HG03097 (cell line): ENCODE results near the gene SORL1-AS1.
A peak's percentile ranks its signal among the peaks of the same experiment; 100 is the strongest.

ENCODE experiments used
- ATAC-seq: cut with Tn5 transposase; IDR thresholded peaks from one replicate; pipeline ENCODE4 v1.9.1; 2021; ENCODE audit not compliant: unreplicated experiment, low FRiP score

Gene SORL1-AS1

GRCh38 chr11:121476379-121477032, 23.7 kb upstream of the SORL1-AS1 start:
- ATAC-seq: no peak

DNA sequence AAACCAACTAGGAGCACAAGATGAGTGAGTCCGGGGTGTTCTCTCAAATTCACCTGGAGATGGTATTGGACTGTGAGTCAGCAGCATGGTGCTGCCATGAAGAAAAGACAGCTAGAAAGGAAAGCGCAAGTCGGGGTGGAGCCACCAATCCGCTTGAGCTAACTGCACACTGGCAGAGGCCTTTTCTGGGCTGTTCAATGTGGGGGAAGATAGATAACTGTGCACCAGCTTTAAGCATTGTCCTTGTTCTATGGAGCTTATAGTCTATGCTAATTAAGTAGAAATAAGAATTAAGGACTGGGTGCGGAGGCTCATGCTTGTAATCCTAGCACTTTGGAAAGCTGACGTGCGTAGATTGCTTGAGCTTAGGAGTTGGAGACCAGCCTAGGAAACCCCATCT, 21.9 kb upstream of the SORL1-AS1 start:
- ATAC-seq: no peak

DNA sequence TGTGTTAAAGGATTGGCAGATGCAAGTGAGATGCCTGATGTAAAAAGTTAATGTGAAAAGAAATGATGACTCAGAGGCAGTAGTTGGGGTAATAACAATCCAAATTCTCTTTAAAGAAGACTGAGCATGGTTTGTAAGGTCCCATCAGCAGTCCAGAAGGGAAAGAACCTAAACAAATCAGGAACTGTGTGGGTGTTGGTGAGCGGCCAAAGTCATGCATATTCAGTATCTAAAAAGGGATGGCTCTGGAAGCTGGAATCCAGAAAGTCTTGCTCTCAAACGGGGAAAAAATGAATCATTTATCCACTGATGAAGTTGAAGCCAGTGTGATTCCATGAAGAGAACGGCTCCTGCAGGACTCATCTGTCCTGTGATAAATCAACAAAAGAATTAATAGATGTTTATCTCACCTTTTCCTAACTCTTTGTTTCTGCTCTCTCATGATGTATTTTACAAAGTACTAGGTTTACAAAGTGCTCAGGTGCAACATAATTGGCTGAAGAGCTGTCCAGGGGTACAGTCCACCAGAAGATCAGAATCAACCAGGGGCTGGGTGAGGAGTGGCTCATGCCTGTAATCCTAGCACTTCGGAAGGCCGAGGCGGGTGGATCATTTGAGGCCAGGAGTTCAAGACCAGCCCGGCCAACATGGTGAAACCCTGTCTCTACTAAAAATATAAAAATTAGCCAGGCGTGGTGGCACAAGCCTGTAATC, 20.5 kb upstream of the SORL1-AS1 start:
- no peak for ATAC-seq

DNA sequence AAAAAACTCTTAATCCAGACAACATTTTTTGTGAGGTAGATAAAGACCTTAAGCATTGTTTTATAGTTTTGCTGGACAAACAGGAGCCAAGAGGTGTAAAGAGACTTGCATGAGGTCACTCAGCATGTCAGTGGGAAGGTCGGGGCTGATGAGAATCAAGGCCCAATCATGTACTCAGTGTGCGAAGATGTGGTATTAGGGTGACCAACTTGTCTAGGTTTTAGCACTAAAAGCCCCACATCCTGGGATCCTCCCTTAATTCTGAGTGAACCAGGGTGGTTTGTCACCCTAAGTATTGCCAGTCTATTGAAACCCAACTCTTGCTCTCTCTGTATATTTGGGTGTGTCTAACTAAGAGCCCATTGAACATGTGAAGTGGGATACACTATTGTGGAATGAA, 19.5 kb upstream of the SORL1-AS1 start:
- ATAC-seq: no peak

DNA sequence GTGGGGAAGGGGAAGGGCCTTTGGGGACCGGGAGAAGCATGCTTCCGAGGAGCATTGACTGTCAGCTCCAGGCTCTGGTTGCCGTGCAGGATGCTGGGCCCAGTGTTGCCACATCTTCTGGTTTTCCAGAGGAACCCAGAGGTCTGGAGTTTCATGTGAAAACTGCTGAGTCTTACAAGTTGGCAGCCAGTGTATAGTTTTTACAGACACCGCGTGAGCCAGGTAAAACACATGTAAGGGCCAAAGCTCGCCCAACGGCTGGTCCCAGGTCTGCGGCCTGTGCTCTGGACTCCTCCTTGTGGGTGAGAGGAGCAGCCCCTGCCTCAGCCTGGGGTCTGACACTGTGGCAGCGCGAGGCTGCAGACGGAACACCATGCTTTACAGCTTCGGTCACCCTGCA, 18.4 kb upstream of the SORL1-AS1 start:
- ATAC-seq: no peak

DNA sequence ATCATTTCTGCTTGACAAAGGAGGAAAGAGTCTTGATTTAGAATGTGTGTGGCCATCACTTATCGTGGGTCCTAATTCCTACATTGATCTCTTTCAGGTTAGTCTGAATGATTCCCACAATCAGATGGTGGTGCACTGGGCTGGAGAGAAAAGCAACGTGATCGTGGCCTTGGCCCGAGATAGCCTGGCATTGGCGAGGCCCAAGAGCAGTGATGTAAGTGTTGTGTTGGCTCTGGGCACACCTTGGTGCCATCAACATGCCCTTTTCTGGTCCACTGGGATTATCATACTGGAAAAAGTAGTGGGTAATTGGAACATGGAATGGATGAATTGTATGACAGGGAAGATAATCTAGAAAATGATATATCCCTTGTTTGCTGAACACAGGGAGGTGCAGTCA, 17.1 kb upstream of the SORL1-AS1 start:
- ATAC-seq: no peak

DNA sequence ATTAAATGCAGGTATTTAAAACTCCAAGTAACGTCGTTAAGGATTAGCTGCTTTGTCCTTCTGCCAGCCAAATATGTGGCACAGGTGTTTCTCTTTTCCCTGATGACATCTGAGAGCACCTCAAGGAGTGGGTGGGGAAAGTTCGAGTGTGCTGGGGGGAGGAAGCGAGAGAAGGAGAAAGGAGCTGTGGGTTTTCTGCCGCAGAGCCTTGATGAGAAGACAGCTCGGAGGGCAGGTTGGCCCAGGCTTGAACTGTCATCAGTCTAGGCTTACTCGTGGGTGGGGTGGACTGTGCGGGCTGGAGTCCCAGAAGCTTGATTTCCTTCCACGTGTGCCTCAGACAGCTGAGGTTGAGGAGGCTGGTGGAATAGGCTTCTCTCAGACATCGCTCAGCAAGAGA, 15.2 kb upstream of the SORL1-AS1 start:
- no peak for ATAC-seq

GRCh38 chr11:121467471-121467870, 14.7 kb upstream of the SORL1-AS1 start:
- no peak for ATAC-seq

GRCh38 chr11:121466063-121466794, 13.5 kb upstream of the SORL1-AS1 start:
- ATAC-seq: no peak

DNA sequence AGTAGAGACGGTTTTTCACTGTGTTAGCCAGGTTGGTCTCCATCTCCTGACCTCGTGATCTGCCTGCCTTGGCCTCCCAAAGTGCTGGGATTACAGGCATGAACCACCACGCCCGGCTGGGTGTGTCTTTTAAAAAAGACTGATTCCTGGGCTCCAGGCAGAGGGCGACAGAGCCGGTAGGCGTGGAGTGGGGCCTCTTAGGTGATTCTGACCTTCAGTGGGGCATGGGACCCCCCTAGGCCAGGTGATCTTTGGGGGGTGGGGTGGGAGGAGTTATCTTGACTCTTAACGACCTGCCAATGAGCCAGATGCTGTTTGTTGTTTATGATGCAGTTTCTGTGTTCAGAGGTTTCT, 12.9 kb upstream of the SORL1-AS1 start:
- ATAC-seq: no peak

DNA sequence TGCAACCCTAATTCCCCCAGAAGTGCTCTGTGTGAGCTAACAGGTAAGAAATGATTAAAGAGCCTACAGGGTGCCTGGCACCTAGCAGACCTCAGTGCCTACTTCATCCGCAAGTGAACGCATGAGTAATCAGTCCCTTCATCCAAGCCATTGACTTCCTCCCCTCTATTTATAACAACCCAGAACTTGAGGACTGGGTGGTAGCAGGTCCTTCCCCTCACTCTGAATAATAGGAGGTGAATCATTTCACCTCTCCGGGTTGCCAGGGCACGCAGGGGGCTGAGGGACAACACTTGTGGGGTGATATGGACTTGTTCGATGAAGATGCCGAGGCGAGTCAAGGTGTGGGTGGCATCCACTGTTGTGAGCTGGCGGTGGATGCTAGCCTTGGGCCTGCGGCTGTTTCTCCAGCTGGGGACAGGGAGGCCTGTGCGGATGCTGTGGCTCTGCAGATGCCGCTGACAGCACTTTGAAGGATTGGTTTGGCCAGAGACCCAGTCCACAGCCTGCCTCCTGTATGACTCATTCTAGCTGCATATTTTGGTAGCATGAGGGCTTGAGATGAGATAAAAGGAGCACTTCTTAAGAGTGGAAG, 11.7 kb upstream of the SORL1-AS1 start:
- peak; percentile 37 for ATAC-seq

DNA sequence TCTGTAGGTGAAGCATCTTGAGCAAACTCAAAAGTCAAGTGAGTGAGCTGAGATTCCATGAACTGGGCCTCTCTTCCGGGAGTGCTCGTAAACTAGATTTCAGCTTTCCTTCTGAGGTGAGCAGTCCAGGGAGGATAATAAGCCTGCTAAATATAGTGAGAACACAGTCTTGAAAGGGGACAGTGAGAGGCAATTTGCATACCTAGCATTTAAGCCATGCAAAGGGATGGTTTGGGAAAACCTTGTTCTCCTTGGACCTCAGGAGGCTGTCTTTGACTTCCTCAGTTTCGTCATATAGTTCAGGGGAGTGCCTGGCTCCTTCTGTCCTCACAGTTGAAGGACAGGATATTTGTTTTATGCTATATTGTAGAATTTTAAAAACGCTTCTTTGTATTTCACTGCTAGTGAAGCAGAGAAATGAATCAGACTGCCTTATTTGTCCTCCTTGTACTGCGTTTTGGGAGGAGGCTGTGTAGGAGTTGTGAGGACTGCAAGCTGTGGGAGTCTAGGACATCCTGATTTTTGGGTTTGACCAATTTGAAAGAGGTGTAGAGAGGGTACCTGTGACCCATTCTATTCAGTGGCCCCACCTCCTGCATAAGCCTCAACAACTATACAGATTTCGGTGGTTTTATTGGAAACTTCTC, 11.0 kb upstream of the SORL1-AS1 start:
- no peak for ATAC-seq

DNA sequence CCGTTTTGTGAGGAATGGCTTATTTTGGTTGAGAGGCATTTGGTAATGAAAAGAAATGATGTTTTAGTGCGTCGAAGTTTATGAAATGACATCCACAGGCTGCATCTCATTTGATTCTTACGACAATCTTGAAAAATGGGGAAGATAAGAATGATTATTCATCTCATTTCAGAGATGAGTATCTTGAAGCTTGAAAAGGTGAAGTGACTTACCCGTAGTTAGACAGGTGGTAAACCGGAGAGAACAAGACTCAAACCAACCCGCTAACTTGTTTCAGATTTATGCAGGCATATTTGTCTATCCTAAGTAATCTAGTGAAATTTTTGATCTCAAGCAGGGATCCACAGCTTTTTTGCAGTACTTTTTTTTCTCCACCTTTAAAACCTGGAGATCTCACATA, 9.1 kb upstream of the SORL1-AS1 start:
- ATAC-seq: no peak

DNA sequence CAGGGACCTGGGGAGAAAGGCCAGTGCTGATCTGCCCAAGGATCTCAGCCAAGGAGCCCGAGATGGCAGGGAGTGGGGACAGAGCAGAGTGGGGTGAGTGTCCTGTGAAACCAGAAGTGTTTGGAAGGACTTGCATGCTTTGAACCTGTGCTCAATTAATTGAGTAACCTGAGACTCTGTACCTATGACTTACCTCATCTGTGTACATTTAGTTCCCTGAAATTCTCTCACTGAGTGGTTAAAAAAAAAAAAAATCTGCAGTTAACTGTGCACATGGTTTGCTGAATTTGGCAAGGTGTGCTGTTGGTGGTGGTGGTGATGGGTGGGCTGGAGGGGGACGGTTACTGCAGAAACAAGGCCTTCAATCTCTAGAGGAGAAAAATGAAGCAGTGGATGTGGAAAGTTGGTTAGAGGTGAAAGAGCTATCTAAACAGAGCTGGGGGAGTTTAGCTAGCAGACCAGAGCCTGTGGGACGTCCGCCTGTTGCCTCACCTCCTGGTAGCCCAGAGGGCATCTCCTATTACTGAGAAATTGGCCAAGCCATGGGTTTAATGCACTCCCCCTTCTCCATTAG, 8.3 kb upstream of the SORL1-AS1 start:
- ATAC-seq: no peak

GRCh38 chr11:121459413-121460017, 6.7 kb upstream of the SORL1-AS1 start:
- ATAC-seq: no peak

DNA sequence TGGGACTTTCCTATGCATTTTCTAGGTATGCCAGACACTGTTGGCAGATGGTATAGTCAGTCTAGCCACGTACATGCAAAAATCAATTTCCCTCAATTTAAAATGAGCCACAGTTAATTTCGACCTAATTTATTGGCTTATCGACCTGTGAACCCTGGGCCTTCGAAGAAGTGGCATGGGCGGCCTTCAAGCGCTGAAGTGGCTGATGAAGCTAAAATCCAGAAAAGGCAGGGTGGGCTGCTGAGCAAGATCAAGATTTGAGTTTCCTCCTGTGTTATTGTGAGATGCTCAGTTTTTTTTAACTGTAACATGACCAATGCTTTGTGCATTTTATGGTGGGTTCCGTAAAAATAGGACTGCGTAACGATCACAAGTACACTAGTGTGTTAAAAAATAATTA, 5.8 kb upstream of the SORL1-AS1 start:
- ATAC-seq: no peak

- ATAC-seq: no peak
Observed at GRCh38 chr11:121456816-121457431, 4.2 kb upstream of the SORL1-AS1 start.

- ATAC-seq: no peak
Observed at GRCh38 chr11:121456151-121456550, 3.4 kb upstream of the SORL1-AS1 start.

- ATAC-seq: no peak
Observed at GRCh38 chr11:121455115-121455514, 2.3 kb upstream of the SORL1-AS1 start.
